GM12864 (cell line): ENCODE results near the gene MYL6.

Experiments used
- DNase-seq: peaks from one replicate; pipeline ENCODE4 v3.0.0-alpha.2; 2011; ENCODE audit warnings: low read depth
- H3K4me3 ChIP-seq: 2 replicates; pipeline ENCODE4 v1.5.1; 2011; ENCODE audit warnings: mild to moderate bottlenecking, low read depth, low read length, control low read depth
- CTCF ChIP-seq: IDR thresholded peaks from 2 replicates; pipeline ENCODE4 v1.5.1; 2011; ENCODE audit warnings: low read depth, mild to moderate bottlenecking, moderate library complexity, low read length, control low read depth, inconsistent platforms; ENCODE audit errors: missing control alignments

The MYL6 gene

GRCh38 chr12:56117778-56118687, 40.1 kb upstream of the MYL6 start, which contains the start of gene ZC3H10:
Gene ZC3H10, plus strand, starts transcription at chr12:56118266. Its CDS starts 2,297 bp downstream, at chr12:56120563.
- DNase-seq = peak; percentile 100
- peak within 1 kb of the TSS; percentile 78 for H3K4me3 ChIP-seq
- TF ChIP-seq CTCF = peak; percentile 42

GRCh38 chr12:56118688-56119357, 39.3 kb upstream of the MYL6 start:
- peak overlapping the region; percentile 74 for H3K4me3 ChIP-seq
- no peak for DNase-seq
- no peak for TF ChIP-seq CTCF

GRCh38 chr12:56119361-56119796, 38.8 kb upstream of the MYL6 start:
- TF ChIP-seq CTCF = peak; percentile 68
- DNase-seq = no peak
- peak overlapping the region; percentile 74; the same call in 1 of the 2 replicates for H3K4me3 ChIP-seq

GRCh38 chr12:56120158-56120846, 37.9 kb upstream of the MYL6 start:
- DNase-seq = no peak
- no peak for TF ChIP-seq CTCF
- no peak overlapping the region for H3K4me3 ChIP-seq

- H3K4me3 ChIP-seq = no peak overlapping the region
- TF ChIP-seq CTCF = no peak
- DNase-seq = no peak
Measured at GRCh38 chr12:56121204-56121870, 36.8 kb upstream of the MYL6 start.

- no peak overlapping the region for H3K4me3 ChIP-seq
Measured at GRCh38 chr12:56122637-56123036, 35.5 kb upstream of the MYL6 start.

More at GRCh38 chr12:56122637-56123036, 35.5 kb upstream of the MYL6 start:
- no peak for DNase-seq
- no peak for TF ChIP-seq CTCF
